ENCODE results near the gene PRRG3.
A peak's percentile ranks its signal among the peaks of the same experiment; 100 is the strongest.
"Not testable (repeated sequence)": the region's sequence is repeated elsewhere in the genome, so short reads cannot be mapped to it uniquely, and the experiment has no call there.

The PRRG3 gene

GRCh38 chrX:151694661-151695582, at the start of gene PRRG3:
Gene PRRG3 (plus strand): TSS chrX:151695458. CDS start chrX:151698815, 3,357 bp downstream.
- DNase-seq (ENCODE audit: low spot score) = no peak

GRCh38 chrX:151675121-151675746, 20.0 kb upstream of the PRRG3 start:
- DNase-seq (ENCODE audit: low spot score) = no peak

GRCh38 chrX:151676196-151676595, 19.1 kb upstream of the PRRG3 start:
- DNase-seq (ENCODE audit: low spot score) = no peak

- no peak for DNase-seq (ENCODE audit: low spot score)
Measured at GRCh38 chrX:151679798-151680402, 15.4 kb upstream of the PRRG3 start.

GRCh38 chrX:151680805-151681204, 14.5 kb upstream of the PRRG3 start:
- peak; percentile 16 for DNase-seq (ENCODE audit: low spot score)

GRCh38 chrX:151687635-151688034, 7.6 kb upstream of the PRRG3 start:
- DNase-seq (ENCODE audit: low spot score) = no peak

- no peak for DNase-seq (ENCODE audit: low spot score)
Measured at GRCh38 chrX:151688695-151689094, 6.6 kb upstream of the PRRG3 start.

GRCh38 chrX:151692825-151693224, 2.4 kb upstream of the PRRG3 start:
- no peak for DNase-seq (ENCODE audit: low spot score)

- no peak for DNase-seq (ENCODE audit: low spot score)
Measured at GRCh38 chrX:151694121-151694520, 1.1 kb upstream of the PRRG3 start.

GRCh38 chrX:151695583-151696340, 504 bp downstream of the PRRG3 start:
- DNase-seq (ENCODE audit: low spot score) = peak; percentile 7

- not testable (repeated sequence) for DNase-seq (ENCODE audit: low spot score)
Measured at GRCh38 chrX:151697082-151697481, 1.8 kb downstream of the PRRG3 start.

GRCh38 chrX:151697522-151697921, 2.3 kb downstream of the PRRG3 start:
- no peak for DNase-seq (ENCODE audit: low spot score)

- no peak for DNase-seq (ENCODE audit: low spot score)
Measured at GRCh38 chrX:151698485-151698884, 3.2 kb downstream of the PRRG3 start.

- DNase-seq (ENCODE audit: low spot score) = no peak
Measured at GRCh38 chrX:151699746-151700145, 4.5 kb downstream of the PRRG3 start.

- DNase-seq (ENCODE audit: low spot score) = no peak
Measured at GRCh38 chrX:151700581-151700980, 5.3 kb downstream of the PRRG3 start.

GRCh38 chrX:151701071-151701470, 5.8 kb downstream of the PRRG3 start:
- DNase-seq (ENCODE audit: low spot score) = no peak

- DNase-seq (ENCODE audit: low spot score) = no peak
Measured at GRCh38 chrX:151701531-151701930, 6.3 kb downstream of the PRRG3 start.

GRCh38 chrX:151702026-151702714, 6.9 kb downstream of the PRRG3 start:
- DNase-seq (ENCODE audit: low spot score) = no peak

- DNase-seq (ENCODE audit: low spot score) = no peak
Measured at GRCh38 chrX:151702741-151703340, 7.6 kb downstream of the PRRG3 start.

GRCh38 chrX:151703487-151703886, 8.2 kb downstream of the PRRG3 start:
- no peak for DNase-seq (ENCODE audit: low spot score)

GRCh38 chrX:151704041-151704663, 8.9 kb downstream of the PRRG3 start:
- DNase-seq (ENCODE audit: low spot score) = no peak

All from Ammon's horn (tissue), 1 donor.